ENCODE measurements around the gene ABITRAM.

The ABITRAM gene

DNA sequence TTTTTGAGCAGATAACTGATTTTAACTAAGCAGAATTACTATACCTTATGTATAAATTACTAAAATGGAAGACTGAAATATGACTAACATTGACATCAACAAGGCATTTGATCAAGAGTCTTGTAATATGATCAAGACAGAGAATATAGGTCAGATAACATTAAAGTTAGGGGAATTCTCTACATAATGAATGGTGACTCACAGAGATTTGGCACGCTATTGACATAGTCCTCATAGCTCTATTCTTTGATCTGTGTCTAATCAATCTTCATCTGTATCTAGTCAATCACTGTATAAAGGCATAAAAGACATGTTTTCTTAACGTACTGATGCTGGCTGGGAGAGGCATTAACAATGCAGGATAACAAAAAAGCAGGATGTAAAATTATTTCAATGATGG lies 17.4 kb downstream of the ABITRAM start:
- DNase-seq (ENCODE audit: low read depth) = no peak
- TF ChIP-seq CTCF (IDR thresholded peaks at IDR 0.05; ENCODE audit: control insufficient read depth, extremely low read depth, insufficient read depth) = no peak
- H3K4me3 ChIP-seq (ENCODE audit: low read depth, low read length) = no peak overlapping the region

DNA sequence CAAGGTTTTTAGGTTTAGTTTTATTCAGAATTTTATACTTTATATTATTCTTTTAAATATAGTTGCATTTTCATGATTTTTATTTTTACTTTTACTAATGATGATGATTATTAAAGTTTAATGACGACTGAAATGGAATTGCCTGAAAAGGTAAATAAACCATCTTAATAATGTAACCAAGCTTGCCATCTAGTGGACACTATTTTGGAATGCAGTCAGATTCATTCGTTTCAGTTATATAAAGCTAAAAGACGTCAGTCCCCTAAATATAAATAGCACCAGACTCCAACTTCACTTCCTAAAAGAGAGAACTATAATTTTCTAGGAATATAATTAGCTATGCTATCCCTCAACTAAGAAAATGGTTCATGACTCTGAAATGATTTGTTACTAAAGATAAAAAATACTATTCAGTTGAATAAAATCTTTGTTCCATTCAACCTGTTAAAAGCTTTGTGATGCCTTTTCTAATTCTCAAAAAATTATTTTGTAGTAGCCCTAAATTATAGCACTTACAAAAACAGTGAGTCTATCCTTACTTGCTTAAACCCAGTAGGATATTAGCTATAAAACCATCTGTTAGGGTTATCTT lies 19.9 kb downstream of the ABITRAM start:
- no peak overlapping the region for H3K4me3 ChIP-seq (ENCODE audit: low read depth, low read length)
- peak; percentile 64 for TF ChIP-seq CTCF (IDR thresholded peaks at IDR 0.05; ENCODE audit: control insufficient read depth, extremely low read depth, insufficient read depth)
- DNase-seq (ENCODE audit: low read depth) = peak; percentile 40

- DNase-seq (ENCODE audit: low read depth) = peak; percentile 43
- H3K4me3 ChIP-seq (ENCODE audit: low read depth, low read length) = no peak overlapping the region
- no peak for TF ChIP-seq CTCF (IDR thresholded peaks at IDR 0.05; ENCODE audit: control insufficient read depth, extremely low read depth, insufficient read depth)
Observed at GRCh38 chr9:108956022-108956630, 21.9 kb downstream of the ABITRAM start.

DNA sequence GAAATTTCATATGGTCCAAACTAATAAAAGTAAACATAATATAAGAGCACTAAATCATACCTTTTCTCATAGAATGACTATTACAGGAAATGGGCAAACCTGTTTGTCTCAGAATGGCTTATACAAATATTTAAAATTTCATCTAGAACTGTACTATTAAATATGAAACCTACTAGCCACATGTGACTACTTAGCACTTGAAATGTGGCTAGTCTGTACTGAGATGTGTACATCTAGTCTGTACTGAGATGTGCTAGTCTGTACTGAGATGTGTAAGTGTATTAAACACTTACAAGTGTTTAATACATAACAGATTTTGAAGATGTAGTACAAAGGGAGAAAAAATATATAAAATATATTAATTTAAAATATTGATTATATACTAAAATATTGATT lies 22.4 kb downstream of the ABITRAM start:
- no peak for TF ChIP-seq CTCF (IDR thresholded peaks at IDR 0.05; ENCODE audit: control insufficient read depth, extremely low read depth, insufficient read depth)
- DNase-seq (ENCODE audit: low read depth) = peak; percentile 80
- H3K4me3 ChIP-seq (ENCODE audit: low read depth, low read length) = no peak overlapping the region

GRCh38 chr9:108960331-108960730 lies 26.1 kb downstream of the ABITRAM start:
- no peak for TF ChIP-seq CTCF (IDR thresholded peaks at IDR 0.05; ENCODE audit: control insufficient read depth, extremely low read depth, insufficient read depth)
- DNase-seq (ENCODE audit: low read depth) = no peak
- no peak overlapping the region for H3K4me3 ChIP-seq (ENCODE audit: low read depth, low read length)

DNA sequence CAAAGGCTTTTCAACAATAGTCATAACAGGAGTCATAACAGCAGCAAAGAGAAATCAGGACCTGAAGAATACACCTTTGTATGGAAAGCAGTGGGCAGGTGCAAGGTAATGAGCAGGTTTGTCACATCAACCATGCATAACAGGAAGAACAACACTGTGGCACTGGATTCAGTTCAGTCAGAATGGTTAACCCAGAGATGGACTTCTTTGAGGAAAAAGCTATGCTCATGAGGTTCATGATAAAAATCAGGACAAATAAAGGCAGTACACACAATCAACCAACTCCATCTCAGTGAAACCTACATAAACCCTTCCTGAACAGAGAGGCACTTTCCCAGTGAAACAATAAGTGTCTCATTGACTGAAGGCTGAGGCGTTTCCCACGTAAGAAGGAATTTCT lies 27.0 kb downstream of the ABITRAM start:
- no peak overlapping the region for H3K4me3 ChIP-seq (ENCODE audit: low read depth, low read length)
- TF ChIP-seq CTCF (IDR thresholded peaks at IDR 0.05; ENCODE audit: control insufficient read depth, extremely low read depth, insufficient read depth) = no peak
- peak; percentile 82 for DNase-seq (ENCODE audit: low read depth)
